H9 (cell line): ENCODE measurements around the gene ZNF587. TPM values are rescaled to one million over a fixed set of nuclear protein-coding genes. Genes with fewer than 3 reads are reported as not detected.

Source experiments
- DNase-seq: peaks from one replicate; pipeline ENCODE4 v3.0.0-alpha.2; 2017
- H2AFZ ChIP-seq: one replicate; pipeline ENCODE4 v1.6.1; 2013; ENCODE audit warnings: mild to moderate bottlenecking, low read length, control low read depth, moderate library complexity
- H2AK5ac ChIP-seq: 2 replicates; pipeline ENCODE4 v1.6.1; 2013; ENCODE audit warnings: low read length, control low read depth, mixed read lengths; ENCODE audit not compliant: insufficient read length
- H2BK120ac ChIP-seq: one replicate; pipeline ENCODE4 v1.6.1; 2013; ENCODE audit warnings: low read depth, mild to moderate bottlenecking, low read length, control low read depth, inconsistent platforms; ENCODE audit not compliant: poor library complexity, severe bottlenecking
- H2BK12ac ChIP-seq: 2 replicates; pipeline ENCODE4 v1.6.1; 2013; ENCODE audit warnings: low read length, control low read depth, mixed read lengths, low read depth; ENCODE audit not compliant: insufficient read length
- H2BK15ac ChIP-seq: 2 replicates; pipeline ENCODE4 v1.6.1; 2013; ENCODE audit warnings: low read depth, low read length, control low read depth
- H2BK20ac ChIP-seq: one replicate; pipeline ENCODE4 v1.6.1; 2013; ENCODE audit warnings: low read depth, mild to moderate bottlenecking, low read length, control low read depth, inconsistent platforms; ENCODE audit not compliant: poor library complexity, severe bottlenecking
- H2BK5ac ChIP-seq: 2 replicates; pipeline ENCODE4 v1.6.1; 2013; ENCODE audit warnings: low read length, control low read depth, mixed read lengths; ENCODE audit not compliant: insufficient read length
- H3K14ac ChIP-seq: 2 replicates; pipeline ENCODE4 v1.6.1; 2013; ENCODE audit warnings: low read length, control low read depth; ENCODE audit not compliant: insufficient read depth
- H3K18ac ChIP-seq: 2 replicates; pipeline ENCODE4 v1.6.1; 2013; ENCODE audit warnings: low read depth, mild to moderate bottlenecking, mixed read lengths, low read length, control low read depth; ENCODE audit not compliant: insufficient read length
- H3K23ac ChIP-seq: 2 replicates; pipeline ENCODE4 v1.6.1; 2013; ENCODE audit warnings: low read length, control low read depth, mixed read lengths, low read depth; ENCODE audit not compliant: insufficient read length
- H3K23me2 ChIP-seq: 2 replicates; pipeline ENCODE4 v1.6.1; 2013; ENCODE audit warnings: low read depth, mild to moderate bottlenecking, mixed read lengths, low read length, control low read depth; ENCODE audit not compliant: insufficient read length, poor library complexity, severe bottlenecking
- H3K27ac ChIP-seq: 2 replicates; pipeline ENCODE4 v1.5.1; 2013; ENCODE audit warnings: low read length, control low read depth, mixed read lengths, low read depth; ENCODE audit not compliant: insufficient read length
- H3K27me3 ChIP-seq: 2 replicates; pipeline ENCODE4 v1.6.1; 2013; ENCODE audit warnings: low read length, control low read depth, inconsistent platforms; ENCODE audit not compliant: insufficient read depth
- H3K4ac ChIP-seq: 2 replicates; pipeline ENCODE4 v1.6.1; 2013; ENCODE audit warnings: low read depth, mild to moderate bottlenecking, control low read depth, inconsistent platforms, low read length, moderate library complexity
- H3K4me1 ChIP-seq: 2 replicates; pipeline ENCODE4 v1.6.1; 2013; ENCODE audit warnings: low read length, control low read depth, inconsistent platforms; ENCODE audit not compliant: insufficient read depth
- H3K4me2 ChIP-seq: 2 replicates; pipeline ENCODE4 v1.6.1; 2013; ENCODE audit warnings: low read length, control low read depth, mixed read lengths; ENCODE audit not compliant: insufficient read length, insufficient read depth
- H3K56ac ChIP-seq: 2 replicates; pipeline ENCODE4 v1.6.1; 2013; ENCODE audit warnings: low read depth, mild to moderate bottlenecking, mixed read lengths, low read length, control low read depth; ENCODE audit not compliant: insufficient read length
- H3K79me1 ChIP-seq: 2 replicates; pipeline ENCODE4 v1.6.1; 2013; ENCODE audit warnings: low read depth, mild to moderate bottlenecking, moderate library complexity, low read length, control low read depth, inconsistent platforms; ENCODE audit not compliant: insufficient read depth, poor library complexity, severe bottlenecking
- H3K79me2 ChIP-seq: 2 replicates; pipeline ENCODE4 v1.6.1; 2013; ENCODE audit warnings: low read length, control low read depth, inconsistent platforms; ENCODE audit not compliant: insufficient read depth
- H3K9ac ChIP-seq: 2 replicates; pipeline ENCODE4 v1.6.1; 2013; ENCODE audit warnings: low read length, control low read depth, mixed read lengths; ENCODE audit not compliant: insufficient read length; ENCODE audit errors: extremely low read depth
- H3K9me3 ChIP-seq: one replicate; pipeline ENCODE4 v1.6.1; 2013; ENCODE audit warnings: low read depth, low read length, inconsistent platforms; ENCODE audit not compliant: control insufficient read depth
- H3T11ph ChIP-seq: one replicate; pipeline ENCODE4 v1.6.1; 2013; ENCODE audit warnings: mild to moderate bottlenecking, low read length, control low read depth, inconsistent platforms
- H4K20me1 ChIP-seq: one replicate; pipeline ENCODE4 v1.6.1; 2013; ENCODE audit not compliant: control insufficient read depth, insufficient read length, insufficient read depth
- H4K5ac ChIP-seq: 2 replicates; pipeline ENCODE4 v1.6.1; 2013; ENCODE audit warnings: low read depth, mild to moderate bottlenecking, mixed read lengths, low read length, control low read depth; ENCODE audit not compliant: insufficient read length
- H4K8ac ChIP-seq: replicated peaks from 2 replicates; pipeline ENCODE4 v1.6.1; 2013; ENCODE audit warnings: low read length, control low read depth, mixed read lengths, low read depth; ENCODE audit not compliant: insufficient read length
- H4K91ac ChIP-seq: 2 replicates; pipeline ENCODE4 v1.6.1; 2013; ENCODE audit warnings: low read depth, mild to moderate bottlenecking, moderate library complexity, mixed read lengths, low read length, control low read depth; ENCODE audit not compliant: insufficient read length
- H3K27ac Mint-ChIP-seq, 3 experiments: 2 replicates in 2 of 3; 3 replicates in 1 of 3; pipeline ENCODE4 v1.8.0; 2020 to 2021; ENCODE audit warnings: mixed read lengths in 3 of 3, mild to moderate bottlenecking in 1 of 3, moderate library complexity in 1 of 3
- H3K27me3 Mint-ChIP-seq: 2 replicates; pipeline ENCODE4 v1.8.0; 2021; ENCODE audit warnings: low read depth, mild to moderate bottlenecking, moderate library complexity, mixed read lengths
- H3K36me3 Mint-ChIP-seq, 3 experiments: 2 replicates in 2 of 3; 3 replicates in 1 of 3; pipeline ENCODE4 v1.8.0; 2020 to 2021; ENCODE audit warnings: low read depth in 3 of 3, mixed read lengths in 3 of 3; ENCODE audit not compliant: insufficient read depth in 1 of 3
- H3K4me1 Mint-ChIP-seq, 2 experiments: 2 replicates each; pipeline ENCODE4 v1.8.0; 2020; ENCODE audit warnings: mixed read lengths in 2 of 2
- H3K4me3 Mint-ChIP-seq, 2 experiments: 2 replicates in 1 of 2; 3 replicates in 1 of 2; pipeline ENCODE4 v1.8.0; 2020 to 2021; ENCODE audit warnings: mild to moderate bottlenecking in 2 of 2, mixed read lengths in 2 of 2, moderate library complexity in 1 of 2
- H3K9me3 Mint-ChIP-seq, 2 experiments: 2 replicates in 1 of 2; 3 replicates in 1 of 2; pipeline ENCODE4 v1.8.0; 2020; ENCODE audit warnings: mild to moderate bottlenecking in 2 of 2, mixed read lengths in 2 of 2, moderate library complexity in 1 of 2
- WGBS: extraction: QIAGEN DNeasy Blood & Tissue Kit; methylation state at CpG from one replicate; pipeline ENCODE4 v1.1.7; 2013; ENCODE audit warnings: missing lambda C conversion rate, low lambda C conversion rate, mixed read lengths; ENCODE audit not compliant: insufficient read length; ENCODE audit errors: extremely low coverage; 5-methylcytosine and 5-hydroxymethylcytosine counted together
- total RNA-seq: library from RNA; stranded (reverse); gene quantifications from 2 replicates; pipeline ENCODE4 v1.2.1, GENCODE V29; 2021
- TF ChIP-seq, protein P1 (sequence below): fragments of 200-600 bp; sonication (generic); conservative IDR thresholded peaks from 3 replicates; pipeline ENCODE4 v1.8.0; 2021; ENCODE audit warnings: antibody characterized with exemption, mild to moderate bottlenecking

The ZNF587 gene
- total RNA-seq, 1 experiment from 2014 or later = 40.0 TPM

- no peak overlapping the region for H2AFZ ChIP-seq
- H3K27me3 ChIP-seq = no peaks in the 10 kb centered on the region
- H3K9ac ChIP-seq = peak overlapping the region; percentile 97
- peak overlapping the region; percentile 72 to 83 for H3K4me3 Mint-ChIP-seq
- H2AK5ac ChIP-seq = no peak overlapping the region
- H4K5ac ChIP-seq = no peak overlapping the region
- H4K91ac ChIP-seq = no peak overlapping the region
- DNase-seq = no peak
- no peak overlapping the region for H3K56ac ChIP-seq
- H4K20me1 ChIP-seq = no peaks in the 10 kb centered on the region
- WGBS = no CpG with 5 or more reads among the region's 6 CpGs
- H3K23ac ChIP-seq = no peak overlapping the region
- no peaks in the 10 kb centered on the region for H3K79me1 ChIP-seq
- H3K9me3 ChIP-seq = no peaks in the 10 kb centered on the region
- no peaks in the 10 kb centered on the region for H3K79me2 ChIP-seq
- peaks cover 12 to 23% (median 21%) of the 10 kb centered on the region in 3 experiments for H3K36me3 Mint-ChIP-seq
- no peaks in the 10 kb centered on the region for H3K27me3 Mint-ChIP-seq
- H3T11ph ChIP-seq = no peak overlapping the region
- H2BK120ac ChIP-seq = no peak overlapping the region
- H2BK15ac ChIP-seq = no peak overlapping the region
- no peak overlapping the region for H4K8ac ChIP-seq
- H3K23me2 ChIP-seq = peaks cover 11% of the 10 kb centered on the region
- no peaks in the 10 kb centered on the region for H3K9me3 Mint-ChIP-seq
- no peak overlapping the region for H3K4ac ChIP-seq
- peaks cover 49 to 56% of the 10 kb centered on the region in 2 experiments for H3K4me1 Mint-ChIP-seq
- H2BK12ac ChIP-seq = no peak overlapping the region
- H3K4me2 ChIP-seq = peak overlapping the region; percentile 75
- H3K27ac ChIP-seq = peak overlapping the region; percentile 99
- H2BK20ac ChIP-seq = no peak overlapping the region
- TF ChIP-seq, protein P1, sequence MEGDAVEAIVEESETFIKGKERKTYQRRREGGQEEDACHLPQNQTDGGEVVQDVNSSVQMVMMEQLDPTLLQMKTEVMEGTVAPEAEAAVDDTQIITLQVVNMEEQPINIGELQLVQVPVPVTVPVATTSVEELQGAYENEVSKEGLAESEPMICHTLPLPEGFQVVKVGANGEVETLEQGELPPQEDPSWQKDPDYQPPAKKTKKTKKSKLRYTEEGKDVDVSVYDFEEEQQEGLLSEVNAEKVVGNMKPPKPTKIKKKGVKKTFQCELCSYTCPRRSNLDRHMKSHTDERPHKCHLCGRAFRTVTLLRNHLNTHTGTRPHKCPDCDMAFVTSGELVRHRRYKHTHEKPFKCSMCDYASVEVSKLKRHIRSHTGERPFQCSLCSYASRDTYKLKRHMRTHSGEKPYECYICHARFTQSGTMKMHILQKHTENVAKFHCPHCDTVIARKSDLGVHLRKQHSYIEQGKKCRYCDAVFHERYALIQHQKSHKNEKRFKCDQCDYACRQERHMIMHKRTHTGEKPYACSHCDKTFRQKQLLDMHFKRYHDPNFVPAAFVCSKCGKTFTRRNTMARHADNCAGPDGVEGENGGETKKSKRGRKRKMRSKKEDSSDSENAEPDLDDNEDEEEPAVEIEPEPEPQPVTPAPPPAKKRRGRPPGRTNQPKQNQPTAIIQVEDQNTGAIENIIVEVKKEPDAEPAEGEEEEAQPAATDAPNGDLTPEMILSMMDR = no peak
- H3K4me1 ChIP-seq = peaks cover 8% of the 10 kb centered on the region; the same call in 1 of the 2 replicates
- peak overlapping the region; percentile 89 for H3K18ac ChIP-seq
- H3K14ac ChIP-seq = no peak overlapping the region
- no peak overlapping the region for H2BK5ac ChIP-seq
- H3K27ac Mint-ChIP-seq = peak overlapping the region; percentile 98 to 99 (median 98)
These were observed 46.4 kb upstream of the ZNF587 start for GRCh38 chr19:57803265-57803593.
